Measurements from ENCODE around the gene AGPAT1.
"Not testable (repeated sequence)": the region's sequence is repeated elsewhere in the genome, so short reads cannot be mapped to it uniquely, and the experiment has no call there.

The AGPAT1 gene

DNA sequence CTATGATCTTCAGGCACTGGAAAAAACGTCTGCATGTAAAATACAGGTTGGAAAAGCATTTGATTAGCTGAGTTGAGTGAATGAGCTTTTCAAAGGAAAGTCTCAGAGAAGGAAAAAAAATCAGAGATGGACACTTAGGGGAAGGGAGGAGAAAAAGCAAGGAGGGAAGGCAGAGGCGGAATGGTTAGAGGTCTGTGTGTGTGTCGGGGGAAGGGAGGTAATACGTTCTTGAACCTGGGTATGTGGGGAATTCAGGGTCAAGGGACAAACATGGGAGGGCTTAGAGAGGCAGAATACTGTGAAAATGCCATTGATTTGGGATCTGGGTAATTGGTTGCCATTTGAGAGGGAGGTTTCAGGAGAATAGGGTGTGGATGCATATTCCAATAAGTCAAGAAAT lies 29.2 kb downstream of the AGPAT1 start:
- DNase-seq, result no peak

DNA sequence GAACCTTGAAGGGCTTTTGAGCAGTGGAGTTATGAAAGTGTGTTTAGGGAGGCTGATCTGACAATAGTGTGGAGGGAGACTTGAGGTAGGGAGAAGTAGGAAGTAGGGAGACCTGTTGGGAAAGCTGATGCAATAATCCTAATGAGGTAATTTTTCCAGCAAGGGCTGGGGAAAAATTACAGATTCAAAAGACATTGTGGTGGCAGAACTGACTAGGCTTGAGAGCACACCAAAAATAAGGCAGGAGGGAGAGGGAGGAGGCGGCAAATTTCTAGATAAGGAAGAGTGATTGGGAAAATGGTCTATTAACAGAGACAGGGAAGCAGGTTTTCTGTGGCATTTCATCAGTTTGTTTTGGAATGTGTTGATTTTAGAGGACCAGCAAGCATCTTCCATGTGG lies 29.6 kb downstream of the AGPAT1 start:
- DNase-seq, result no peak

DNA sequence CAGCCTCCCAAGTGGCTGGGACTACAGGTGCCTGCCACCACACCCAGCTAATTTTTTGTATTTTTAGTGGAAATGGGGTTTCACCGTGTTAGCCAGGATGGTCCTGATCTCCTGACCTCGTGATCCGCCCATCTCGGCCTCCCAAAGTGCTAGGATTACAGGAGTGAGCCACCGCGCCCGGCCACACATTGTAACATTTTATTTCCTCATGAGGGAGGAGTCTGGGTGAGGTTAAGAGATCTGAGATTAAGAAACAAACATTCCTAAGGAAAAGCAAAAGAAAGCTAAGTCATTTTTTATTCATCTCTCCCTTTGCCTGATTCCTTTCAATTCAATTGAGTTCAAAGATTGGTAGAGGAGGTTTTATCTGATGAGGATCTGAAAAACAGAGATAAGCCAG lies 31.6 kb downstream of the AGPAT1 start:
- not testable (repeated sequence) for DNase-seq

DNA sequence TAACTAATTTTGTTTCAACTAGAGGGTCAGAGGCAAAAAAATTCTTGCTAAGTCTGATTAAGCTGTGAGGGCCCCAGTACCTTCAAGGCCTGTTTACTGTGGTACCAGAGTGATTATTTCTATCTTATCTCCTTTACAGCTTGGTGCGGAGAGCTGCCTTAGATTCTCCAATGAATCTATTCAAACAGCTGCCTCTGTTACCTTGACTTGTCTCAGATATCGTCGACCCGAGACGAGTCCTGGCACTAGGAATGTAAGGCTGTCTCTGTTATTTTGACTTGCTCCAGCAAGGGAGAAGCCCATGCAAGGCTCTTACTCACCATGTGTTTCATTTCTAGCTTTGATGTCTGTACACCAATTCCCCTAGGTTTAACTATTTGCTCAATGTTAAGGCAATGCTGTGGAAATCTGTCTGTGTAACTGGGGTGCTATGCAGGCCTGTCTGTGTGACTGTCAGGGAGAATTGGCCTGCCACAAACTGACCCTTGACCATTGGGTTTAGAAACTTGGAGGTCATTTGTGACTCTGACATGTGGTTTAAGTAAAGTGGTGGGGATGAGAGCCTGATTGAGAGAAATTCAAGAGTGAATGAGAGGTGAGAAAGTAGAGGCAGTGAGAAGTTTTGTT lies 35.4 kb downstream of the AGPAT1 start:
- DNase-seq, result no peak

DNA sequence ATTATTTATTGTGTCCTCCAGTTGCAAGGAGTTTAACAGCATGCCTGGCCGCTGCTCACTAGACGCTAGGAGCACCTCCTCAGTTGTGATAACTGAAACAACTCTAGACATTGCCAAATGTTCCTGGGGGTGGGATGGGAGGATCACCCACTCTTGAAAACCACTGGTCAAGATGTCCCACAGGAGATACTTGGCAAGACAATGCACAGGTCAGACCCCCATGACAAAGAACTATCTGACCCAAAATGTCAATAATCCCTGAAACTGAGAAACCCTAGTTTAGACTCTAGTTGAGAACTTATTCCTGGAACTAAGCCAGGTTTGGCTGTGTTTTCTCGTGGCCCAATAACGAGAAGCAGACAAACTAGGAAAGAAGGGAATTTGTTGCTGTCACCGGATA lies 36.3 kb downstream of the AGPAT1 start:
- no peak for DNase-seq

DNA sequence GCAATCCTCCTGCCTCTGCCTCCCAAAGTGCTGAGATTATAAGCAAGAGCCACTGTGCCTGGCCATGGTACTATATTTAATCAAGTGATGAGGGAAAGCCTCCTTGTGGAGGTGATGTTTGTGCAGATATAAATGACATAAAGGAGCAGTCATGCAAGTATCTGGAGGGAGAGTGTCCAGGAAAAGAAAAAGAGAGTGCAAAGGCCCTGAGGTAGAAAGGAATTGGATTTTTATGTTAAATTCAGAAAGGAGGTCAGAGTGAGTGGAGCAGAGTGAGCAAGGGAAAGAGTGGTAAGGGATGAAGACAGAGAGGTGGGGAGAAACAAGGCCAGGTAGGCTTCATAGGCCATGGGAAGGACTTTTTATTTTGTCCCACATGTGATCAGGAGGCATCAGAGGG lies 38.4 kb downstream of the AGPAT1 start:
- DNase-seq, result no peak

DNA sequence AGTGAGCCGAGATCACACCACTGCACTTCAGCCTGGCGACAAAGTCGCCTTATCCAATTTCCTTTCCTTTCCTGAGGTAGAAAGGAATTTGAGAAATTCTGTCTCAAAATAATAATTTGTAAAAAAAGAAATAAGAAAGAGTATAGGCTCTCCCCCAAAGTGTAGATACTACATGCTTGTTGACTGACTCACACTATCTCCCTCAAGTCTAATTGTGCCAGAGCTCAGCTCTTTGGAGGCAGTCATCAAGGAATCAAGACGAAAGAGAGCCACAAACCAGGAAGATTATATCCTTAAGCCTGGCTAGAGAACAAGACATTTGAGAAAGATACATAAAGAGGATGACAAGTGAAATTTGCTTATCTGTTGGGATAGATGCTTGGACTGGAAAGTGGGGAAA lies 42.1 kb downstream of the AGPAT1 start:
- DNase-seq, result no peak

DNA sequence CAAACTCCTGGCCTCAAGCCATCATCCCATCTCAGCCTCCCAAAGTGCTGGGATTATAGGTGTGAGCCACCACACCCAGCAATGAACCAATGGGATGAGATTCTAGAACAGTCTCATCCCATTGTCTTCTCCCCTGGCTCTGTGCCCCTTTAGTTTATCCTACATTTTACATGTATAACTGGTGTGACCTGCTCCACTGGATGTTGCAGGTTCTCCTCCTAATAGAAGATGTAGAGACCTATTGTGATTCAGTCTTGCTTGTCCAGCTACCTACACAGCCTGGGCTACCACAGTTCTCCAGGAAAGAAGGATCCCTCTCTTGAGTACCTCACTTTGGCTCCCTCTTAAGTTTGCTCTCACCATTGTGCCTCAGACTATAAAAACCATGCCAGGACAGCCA lies 43.8 kb downstream of the AGPAT1 start:
- no peak for DNase-seq

DNA sequence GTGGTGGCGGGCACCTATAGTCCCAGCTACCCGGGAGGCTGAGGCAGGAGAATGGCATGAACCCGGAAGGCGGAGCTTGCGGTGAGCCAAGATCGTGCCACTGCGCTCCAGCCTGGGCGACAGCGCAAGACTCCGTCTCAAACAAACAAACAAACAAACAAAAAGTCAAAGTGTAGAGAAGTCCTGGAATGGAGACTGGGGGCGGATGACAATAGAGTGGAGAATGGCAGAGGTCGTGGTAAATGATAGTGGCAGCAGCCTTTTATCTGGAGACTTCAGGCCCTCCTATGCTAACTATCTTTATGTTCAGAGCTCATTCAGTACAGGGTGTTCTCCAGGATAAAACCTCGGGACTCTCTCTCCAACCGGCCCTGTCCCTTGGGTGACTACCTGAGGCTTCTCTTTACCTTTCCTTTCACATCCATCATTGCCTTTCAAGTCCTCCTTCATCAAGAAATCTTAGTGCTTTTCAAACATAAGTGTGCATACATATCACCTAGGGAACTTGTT lies 44.4 kb downstream of the AGPAT1 start:
- no peak for DNase-seq

DNA sequence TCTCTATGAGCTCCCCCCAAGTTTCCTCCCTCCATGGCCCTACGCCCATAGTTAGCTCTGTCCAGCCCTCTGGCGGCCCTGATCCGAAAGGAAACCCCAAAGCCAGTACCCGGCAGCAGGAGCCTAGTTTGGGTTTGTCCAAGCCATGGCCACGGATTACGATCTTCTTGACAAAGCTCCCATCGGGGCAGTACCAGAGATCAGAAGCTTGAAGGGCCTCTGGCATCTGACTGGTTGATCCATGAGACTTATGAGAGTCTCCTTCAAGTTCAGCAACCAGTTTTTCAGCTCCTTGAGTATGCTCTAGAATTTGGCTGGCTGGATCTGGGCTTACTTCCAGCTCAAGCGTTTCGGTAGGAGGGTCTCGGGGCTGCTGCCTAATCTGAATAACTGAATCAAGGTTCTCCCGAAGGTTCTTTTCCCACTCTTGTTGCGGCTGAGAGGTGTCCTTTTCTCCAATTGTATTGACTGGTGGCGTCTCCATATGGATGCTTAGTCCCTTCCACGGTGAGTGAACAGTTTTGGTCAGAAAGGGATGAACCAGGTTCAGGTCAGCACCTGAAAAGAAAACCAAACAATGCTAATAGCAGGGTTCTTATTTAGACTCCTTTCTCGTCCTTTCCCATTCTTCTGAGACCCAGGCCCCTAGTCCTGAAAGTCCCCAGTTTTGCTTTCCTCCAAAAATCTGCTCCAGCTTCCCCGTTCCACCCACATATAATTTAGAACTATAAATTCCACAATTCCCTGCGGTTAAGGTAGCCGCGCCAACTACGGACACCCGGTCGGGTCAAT lies 46.4 kb downstream of the AGPAT1 start:
- no peak for DNase-seq

DNA sequence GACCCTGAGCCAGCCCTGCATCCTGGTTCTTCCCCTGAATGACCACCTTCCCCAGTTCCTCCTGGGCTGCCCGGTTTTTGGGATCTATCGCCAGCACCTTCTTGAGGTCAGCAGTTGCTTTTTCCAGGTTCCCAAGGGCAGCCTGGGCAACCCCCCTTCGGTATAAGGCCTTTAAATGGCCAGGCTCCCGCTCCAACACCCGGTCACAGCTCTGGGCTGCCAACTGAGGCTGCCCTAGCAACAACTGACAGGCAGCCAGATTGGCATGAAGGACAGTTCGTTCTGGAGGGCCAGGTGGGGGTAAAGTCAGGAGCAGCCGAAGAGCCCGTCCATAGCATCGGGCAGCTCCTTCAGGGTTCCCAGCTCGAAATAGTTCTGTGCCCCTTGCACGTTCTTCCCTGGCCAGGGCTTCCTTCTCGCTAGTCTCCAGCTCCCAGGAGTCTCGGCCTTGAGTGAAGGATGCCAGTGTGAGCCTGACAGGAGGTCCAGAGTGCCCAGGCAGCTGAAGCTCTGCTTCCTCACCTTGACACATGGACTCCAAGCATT lies 47.1 kb downstream of the AGPAT1 start:
- no peak for DNase-seq

DNA sequence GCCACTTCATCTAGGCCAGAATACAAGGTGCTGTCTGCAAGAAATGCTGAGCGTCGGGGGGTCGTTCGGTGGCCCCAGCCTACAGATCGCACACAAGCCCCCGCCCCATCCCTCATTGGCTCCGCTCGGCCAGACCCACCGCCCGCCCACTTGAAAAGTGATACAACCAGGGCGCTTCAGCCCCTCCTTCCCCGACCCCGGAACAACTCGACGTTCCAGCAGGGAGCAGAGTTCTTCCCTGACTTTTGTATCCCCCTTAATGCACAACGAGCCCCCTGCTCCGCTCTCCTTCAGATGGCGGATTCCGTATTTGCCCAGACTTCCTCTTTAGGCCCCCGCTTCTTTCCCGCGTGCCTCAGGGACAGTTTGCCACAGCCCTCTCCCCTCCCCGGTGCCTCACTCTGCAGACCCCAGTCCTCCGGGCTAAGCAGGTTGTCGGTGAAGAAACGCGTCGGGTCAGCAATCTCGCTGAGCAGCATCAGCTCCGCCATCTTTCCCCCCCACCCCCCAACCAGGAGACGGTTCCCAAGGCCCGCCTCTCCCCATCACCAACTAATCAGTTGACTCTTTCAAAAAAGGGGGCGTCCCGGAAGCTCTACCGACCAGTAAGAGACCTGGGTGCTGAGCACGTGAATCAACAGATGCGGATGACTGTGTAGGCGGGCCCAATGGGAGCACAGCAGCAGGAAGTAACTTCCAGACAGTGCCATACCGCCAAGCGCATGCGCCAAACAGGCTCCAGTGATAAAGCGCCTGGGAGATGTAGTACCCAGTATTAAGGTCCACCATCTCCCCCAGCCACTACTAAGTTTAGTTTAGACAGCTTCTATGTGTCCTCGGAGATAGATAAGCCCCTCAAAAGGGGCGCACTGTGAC lies 47.9 kb downstream of the AGPAT1 start, which contains the start of gene ATF6B:
Gene ATF6B, minus strand, starts transcription at position 530 of the 876 bp plus-strand sequence. Its CDS starts 39 bp downstream, at position 491.
- DNase-seq, result peak; percentile 73 to 99

DNA sequence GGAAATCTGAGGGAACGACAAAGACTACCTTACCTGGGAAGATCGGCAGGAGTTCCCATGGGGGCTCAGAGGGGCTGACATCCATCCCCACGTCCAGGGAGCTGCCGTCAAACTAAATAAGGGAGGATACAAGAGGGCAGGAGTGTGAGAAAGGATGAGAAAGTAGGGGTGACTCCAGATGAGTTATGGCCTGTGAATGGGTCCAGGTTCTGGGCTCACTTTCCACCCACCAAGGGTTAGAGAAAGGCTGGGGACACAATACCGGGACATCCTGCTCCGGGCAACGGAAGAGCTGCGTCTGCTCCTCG lies 48.5 kb downstream of the AGPAT1 start:
- no peak for DNase-seq

DNA sequence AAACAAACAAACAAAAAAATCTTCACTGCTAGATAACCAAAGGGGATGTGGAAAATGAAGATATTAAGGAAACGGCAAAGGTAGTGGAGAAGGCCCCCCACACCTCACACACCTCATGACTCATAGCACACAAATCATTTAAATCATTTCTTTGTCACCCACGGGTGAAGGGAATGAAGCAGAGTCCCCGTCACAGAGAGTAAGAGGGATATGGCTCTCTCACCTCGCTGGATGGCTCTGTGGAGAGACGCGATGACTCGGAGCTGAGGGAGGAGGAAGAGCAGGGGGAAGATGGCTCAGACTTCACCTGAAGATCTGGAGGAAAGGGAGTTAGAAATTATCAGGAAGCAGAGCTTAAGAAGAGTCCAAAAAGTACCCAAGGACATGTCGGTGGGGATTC lies 49.0 kb downstream of the AGPAT1 start:
- DNase-seq, result no peak

DNA sequence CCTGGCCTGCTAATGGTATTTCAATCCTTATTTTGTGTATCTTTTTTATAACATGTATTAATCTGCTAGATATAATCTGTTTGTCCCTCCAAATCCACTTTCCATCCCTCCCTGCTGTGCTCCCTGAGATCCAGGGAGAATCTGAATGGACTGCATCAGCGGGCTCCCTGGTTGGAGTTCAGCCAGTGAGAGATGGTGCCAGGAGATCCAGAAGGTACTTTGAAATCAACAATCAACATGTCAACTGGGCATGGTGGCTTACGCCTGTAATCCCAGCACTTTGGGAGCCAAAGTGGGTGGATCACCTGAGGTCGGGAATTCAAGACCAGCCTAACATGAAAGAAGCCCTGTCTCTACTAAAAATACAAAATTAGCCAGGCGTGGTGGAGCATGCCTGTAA lies 52.2 kb downstream of the AGPAT1 start:
- no peak for DNase-seq

DNA sequence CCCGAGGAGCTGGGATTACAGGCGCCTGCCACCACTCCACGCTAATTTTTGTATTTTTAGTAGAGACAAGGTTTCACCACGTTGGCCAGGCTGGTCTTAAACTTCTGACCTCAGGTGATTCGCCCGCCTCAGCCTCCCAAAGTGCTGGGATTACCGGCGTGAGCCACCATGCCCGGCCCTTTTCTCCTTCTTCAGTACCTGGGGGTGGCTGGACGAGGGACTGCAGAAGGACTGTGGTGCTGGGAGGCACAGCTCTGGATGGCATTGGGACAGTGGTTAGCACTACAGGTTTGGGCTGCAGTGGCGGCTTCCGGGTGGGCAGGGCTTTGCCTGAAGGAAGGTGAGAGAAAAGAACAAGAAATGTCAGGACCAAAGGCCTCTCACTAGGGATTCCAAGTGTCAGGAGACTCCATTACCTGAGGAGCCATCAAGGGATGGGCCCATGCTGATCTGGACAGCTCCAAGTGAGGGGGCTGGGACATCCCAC lies 55.3 kb downstream of the AGPAT1 start:
- DNase-seq, result no peak

DNA sequence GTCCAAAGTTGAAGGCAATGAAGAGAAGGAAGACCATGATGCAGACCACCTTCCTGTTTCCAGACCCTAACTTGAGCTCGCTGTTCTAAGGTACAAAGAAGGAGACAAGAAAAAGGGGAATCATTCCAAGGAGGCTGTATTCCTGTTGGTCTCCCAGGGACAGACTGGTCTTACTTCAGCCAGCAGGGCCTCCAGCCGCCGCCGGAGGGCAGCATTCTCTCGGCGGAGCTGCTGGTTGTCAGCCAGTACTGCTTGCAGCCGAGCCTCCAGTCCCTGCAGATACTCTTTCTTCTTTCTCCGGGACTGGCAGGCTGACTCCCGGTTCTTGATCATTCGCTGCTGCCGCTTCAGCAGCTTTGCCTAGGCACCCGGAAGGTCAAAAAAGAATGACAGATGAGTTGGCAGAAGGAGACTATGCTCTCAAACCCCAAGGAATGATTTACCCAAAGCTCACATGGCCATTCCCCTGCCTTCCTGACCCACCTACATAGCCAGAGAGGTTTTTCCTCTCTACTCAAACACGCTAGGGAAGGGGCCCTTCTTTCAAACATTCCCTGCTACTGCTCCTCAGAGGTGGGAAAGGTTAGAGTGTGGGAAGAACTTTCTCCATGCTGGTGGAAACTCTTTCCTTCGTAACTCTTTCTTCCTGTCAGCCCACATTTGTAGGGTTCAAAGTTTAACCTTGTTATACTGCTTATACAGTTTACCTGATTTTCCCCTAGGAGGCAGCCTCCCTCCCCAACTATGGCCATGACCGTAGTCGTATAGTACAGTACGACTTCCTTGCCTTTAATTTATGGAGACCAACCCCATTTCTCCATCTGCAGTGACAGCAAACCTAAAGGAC lies 56.9 kb downstream of the AGPAT1 start:
- peak; percentile 14 to 67 for DNase-seq
